OCI-LY3 (cell line): Measurements from ENCODE around the gene PEDS1.
"Not testable (repeated sequence)": the region's sequence is repeated elsewhere in the genome, so short reads cannot be mapped to it uniquely, and the experiment has no call there.

Experiments used
- H2AFZ ChIP-seq: fragments of 200-600, 300-600 bp; shearing (Covaris generic); 2 replicates; pipeline ENCODE4 v1.6.0; 2014; ENCODE audit warnings: antibody characterized with exemption, low read depth, low read length
- H3K27ac ChIP-seq: fragments of 200-600, 300-600 bp; sonication (generic); 2 replicates; pipeline ENCODE4 v1.5.1; 2014; ENCODE audit warnings: mild to moderate bottlenecking, low read length, moderate library complexity, mixed read lengths
- H3K27me3 ChIP-seq: fragments of 200-600, 300-600 bp; sonication (generic); 2 replicates; pipeline ENCODE4 v1.6.1; 2014; ENCODE audit warnings: low read depth, low read length, mixed read lengths
- H3K36me3 ChIP-seq: fragments of 200-600, 300-600 bp; sonication (generic); replicated peaks from 2 replicates; pipeline ENCODE3; 2014; ENCODE audit warnings: low read depth, low read length, mixed read lengths
- H3K4me1 ChIP-seq: fragments of 300-600, 200-600 bp; sonication (generic); 2 replicates; pipeline ENCODE4 v1.6.1; 2014; ENCODE audit warnings: low read length, mixed read lengths
- H3K4me2 ChIP-seq: fragments of 200-600, 300-600 bp; sonication (generic); 2 replicates; pipeline ENCODE4 v1.6.1; 2014; ENCODE audit warnings: low read length, mixed read lengths
- H3K4me3 ChIP-seq: fragments of 300-600, 200-600 bp; sonication (generic); 2 replicates; pipeline ENCODE4 v1.5.1; 2014; ENCODE audit warnings: antibody characterized with exemption, mild to moderate bottlenecking, low read length, moderate library complexity
- H3K79me2 ChIP-seq: fragments of 300-600, 200-600 bp; shearing (Covaris generic); 2 replicates; pipeline ENCODE4 v1.6.1; 2014; ENCODE audit warnings: mild to moderate bottlenecking, low read length, mixed read lengths
- H3K9ac ChIP-seq: fragments of 300-600, 200-600 bp; shearing (Covaris generic); 2 replicates; pipeline ENCODE4 v1.6.0; 2014; ENCODE audit warnings: mild to moderate bottlenecking, low read length, moderate library complexity
- H3K9me3 ChIP-seq: fragments of 200-600, 300-600 bp; shearing (Covaris generic); 2 replicates; pipeline ENCODE4 v1.6.1; 2014; ENCODE audit warnings: low read length, mixed read lengths; ENCODE audit not compliant: insufficient read depth
- H4K20me1 ChIP-seq: fragments of 200-600, 300-600 bp; sonication (generic); 2 replicates; pipeline ENCODE4 v1.6.1; 2016; ENCODE audit warnings: low read length, mixed read lengths; ENCODE audit not compliant: insufficient read depth
- CTCF ChIP-seq: fragments of 200-600, 300-600 bp; sonication (generic); IDR thresholded peaks from 2 replicates; pipeline ENCODE4 v1.5.1; 2014; ENCODE audit warnings: antibody characterized with exemption, low read length, low read depth
- EZH2phosphoT487 ChIP-seq: fragments of 200-600 bp; shearing (Covaris generic); IDR thresholded peaks from 2 replicates; pipeline ENCODE4 v1.6.1; 2018; ENCODE audit warnings: antibody characterized with exemption, mixed run types, low read depth

Gene PEDS1

GRCh38 chr20:50153500-50154377, at the start of gene PEDS1:
Gene PEDS1, minus strand, starts transcription at chr20:50153723. Its CDS starts 86 bp downstream, at chr20:50153637.
- no peaks in the 10 kb centered on the region for H4K20me1 ChIP-seq
- peaks cover 3% of the 10 kb centered on the region for H3K36me3 ChIP-seq
- peaks cover 18% of the 10 kb centered on the region for H3K4me1 ChIP-seq
- peak within 1 kb of the TSS; percentile 69; the same call in 1 of the 2 replicates for H2AFZ ChIP-seq
- H3K9ac ChIP-seq, result peak within 1 kb of the TSS; percentile 89
- H3K4me3 ChIP-seq, result peak within 1 kb of the TSS; percentile 91
- TF ChIP-seq CTCF (no peak), EZH2phosphoT487 (no peak)
- H3K79me2 ChIP-seq, result peaks cover 40% of the 10 kb centered on the region
- H3K4me2 ChIP-seq, result peak within 1 kb of the TSS; percentile 87
- H3K9me3 ChIP-seq, result no peaks in the 10 kb centered on the region
- peak within 1 kb of the TSS; percentile 7; the same call in 1 of the 2 replicates for H3K27ac ChIP-seq
- H3K27me3 ChIP-seq, result no peaks in the 10 kb centered on the region

GRCh38 chr20:50202677-50203076, 49.2 kb upstream of the PEDS1 start:
- H3K4me3 ChIP-seq, result no peak overlapping the region
- H3K4me1 ChIP-seq, result no peaks in the 10 kb centered on the region
- H3K9ac ChIP-seq, result no peak overlapping the region
- TF ChIP-seq CTCF (no peak), EZH2phosphoT487 (no peak)
- H2AFZ ChIP-seq, result no peak overlapping the region
- no peak overlapping the region for H3K4me2 ChIP-seq
- H3K36me3 ChIP-seq, result no peaks in the 10 kb centered on the region
- no peak overlapping the region for H3K27ac ChIP-seq
- H3K79me2 ChIP-seq, result no peaks in the 10 kb centered on the region
- H3K9me3 ChIP-seq, result 0 out of 2 replicates have a peak, but pooled peaks cover 6% of the 10 kb centered on the region
- H4K20me1 ChIP-seq, result no peaks in the 10 kb centered on the region
- H3K27me3 ChIP-seq, result peaks cover 30% of the 10 kb centered on the region; the same call in 1 of the 2 replicates

- not testable (repeated sequence) for H3K79me2 ChIP-seq, H3K4me1 ChIP-seq, H4K20me1 ChIP-seq, H3K4me3 ChIP-seq, H3K36me3 ChIP-seq, H2AFZ ChIP-seq, H3K9ac ChIP-seq, H3K9me3 ChIP-seq, H3K4me2 ChIP-seq, H3K27ac ChIP-seq
- H3K27me3 ChIP-seq, result peaks cover 25% of the 10 kb centered on the region; the same call in 1 of the 2 replicates
Observed at GRCh38 chr20:50201710-50202109, 48.2 kb upstream of the PEDS1 start.

- Histone ChIP-seq H3K79me2 (no peaks in the 10 kb centered on the region), H3K9me3 (0 out of 2 replicates have a peak, but pooled peaks cover 6% of the 10 kb centered on the region), H3K27ac (no peak overlapping the region), H3K4me1 (no peaks in the 10 kb centered on the region), H3K4me3 (no peak overlapping the region), H3K9ac (no peak overlapping the region), H3K36me3 (no peaks in the 10 kb centered on the region), H4K20me1 (no peaks in the 10 kb centered on the region), H2AFZ (no peak overlapping the region), H3K27me3 (peaks cover 15% of the 10 kb centered on the region; the same call in 1 of the 2 replicates), H3K4me2 (no peak overlapping the region)
- TF ChIP-seq EZH2phosphoT487, result no peak
- TF ChIP-seq CTCF, result no peak
Observed at GRCh38 chr20:50200482-50201104, 47.1 kb upstream of the PEDS1 start.
